Measurements from ENCODE around the gene EFR3B.

Gene EFR3B

GRCh38 chr2:25082002-25082622, 40.2 kb downstream of the EFR3B start:
- no peak for TF ChIP-seq CTCF (IDR thresholded peaks at IDR 0.05; ENCODE audit: borderline replicate concordance, control extremely low read depth, extremely low read depth, insufficient read depth, missing control alignments)
- in situ Hi-C loops (cut with MboI; ENCODE audit: low sequenced_read_pairs, unreplicated experiment): loop anchor here (5.0 kb wide), 1 partner anchor 35 kb away; no protein-coding TSS in a partner anchor
- no peak for DNase-seq (ENCODE audit: low spot score)

- TF ChIP-seq CTCF (IDR thresholded peaks at IDR 0.05; ENCODE audit: borderline replicate concordance, control extremely low read depth, extremely low read depth, insufficient read depth, missing control alignments): no peak
- DNase-seq (ENCODE audit: low spot score): no peak
Measured at GRCh38 chr2:25085761-25086560, 44.1 kb downstream of the EFR3B start.

GRCh38 chr2:25088817-25089516, 47.1 kb downstream of the EFR3B start:
- in situ Hi-C loops (cut with MboI; ENCODE audit: low sequenced_read_pairs, unreplicated experiment): no loop called here
- no peak for TF ChIP-seq CTCF (IDR thresholded peaks at IDR 0.05; ENCODE audit: borderline replicate concordance, control extremely low read depth, extremely low read depth, insufficient read depth, missing control alignments)
- no peak for DNase-seq (ENCODE audit: low spot score)

More at GRCh38 chr2:25085761-25086560, 44.1 kb downstream of the EFR3B start:
- in situ Hi-C loops (cut with MboI; ENCODE audit: low sequenced_read_pairs, unreplicated experiment): no loop called here

- no peak for TF ChIP-seq CTCF (IDR thresholded peaks at IDR 0.05; ENCODE audit: borderline replicate concordance, control extremely low read depth, extremely low read depth, insufficient read depth, missing control alignments)
- in situ Hi-C loops (cut with MboI; ENCODE audit: low sequenced_read_pairs, unreplicated experiment): no loop called here
- DNase-seq (ENCODE audit: low spot score): no peak
Measured at GRCh38 chr2:25089605-25090315, 47.9 kb downstream of the EFR3B start.

GRCh38 chr2:25090801-25091200, 48.9 kb downstream of the EFR3B start:
- in situ Hi-C loops (cut with MboI; ENCODE audit: low sequenced_read_pairs, unreplicated experiment): no loop called here
- no peak for DNase-seq (ENCODE audit: low spot score)
- no peak for TF ChIP-seq CTCF (IDR thresholded peaks at IDR 0.05; ENCODE audit: borderline replicate concordance, control extremely low read depth, extremely low read depth, insufficient read depth, missing control alignments)

GRCh38 chr2:25091265-25091664, 49.4 kb downstream of the EFR3B start:
- in situ Hi-C loops (cut with MboI; ENCODE audit: low sequenced_read_pairs, unreplicated experiment): no loop called here

More at GRCh38 chr2:25091265-25091664, 49.4 kb downstream of the EFR3B start:
- DNase-seq (ENCODE audit: low spot score): no peak
- TF ChIP-seq CTCF (IDR thresholded peaks at IDR 0.05; ENCODE audit: borderline replicate concordance, control extremely low read depth, extremely low read depth, insufficient read depth, missing control alignments): no peak
